ENCODE data around the gene TTC28.

- no peak for TF ChIP-seq CTCF (IDR thresholded peaks at IDR 0.05 in 2 of 3, conservative IDR thresholded peaks at IDR 0.05 in 1 of 3; ENCODE audit: control insufficient read depth in 2 of 3, extremely low read depth in 1 of 3, insufficient read depth in 1 of 3, low read depth in 3 of 3, low read length in 3 of 3)
- no peak for TF ChIP-seq CEBPZ (IDR thresholded peaks at IDR 0.05; ENCODE audit: low read depth, low read length)
- TF ChIP-seq REST (IDR thresholded peaks at IDR 0.05; ENCODE audit: low read depth, low read length), result no peak
- no peak for TF ChIP-seq EP300 (IDR thresholded peaks at IDR 0.05; ENCODE audit: borderline replicate concordance in 1 of 2, control insufficient read depth in 1 of 2, low read depth in 2 of 2, low read length in 2 of 2)
- no peak for TF ChIP-seq POLR2AphosphoS5 (IDR thresholded peaks at IDR 0.05; ENCODE audit: low read length)
These were observed 350.2 kb downstream of the TTC28 start for GRCh38 chr22:28329186-28330073.

All from GM12878 (cell line).